HUES6 (cell line): Measurements from ENCODE around the gene HGFAC.
A peak's percentile ranks its signal among the peaks of the same experiment; 100 is the strongest.

ENCODE experiments used
- H3K27ac ChIP-seq: 2 replicates; pipeline ENCODE4 v1.7.0; 2013; ENCODE audit warnings: low read depth, mild to moderate bottlenecking, low read length, inconsistent platforms
- H3K27me3 ChIP-seq: 2 replicates; pipeline ENCODE4 v1.6.1; 2013; ENCODE audit warnings: low read length; ENCODE audit not compliant: control insufficient read depth, insufficient read depth
- H3K36me3 ChIP-seq: 2 replicates; pipeline ENCODE4 v1.6.1; 2013; ENCODE audit warnings: low read length; ENCODE audit not compliant: control insufficient read depth, insufficient read depth
- H3K4me1 ChIP-seq: 2 replicates; pipeline ENCODE4 v1.6.1; 2013; ENCODE audit warnings: low read length; ENCODE audit not compliant: control insufficient read depth, insufficient read depth
- H3K4me3 ChIP-seq: 2 replicates; pipeline ENCODE4 v1.5.1; 2013; ENCODE audit warnings: low read depth, low read length
- H3K9ac ChIP-seq: one replicate; pipeline ENCODE4 v1.6.1; 2013; ENCODE audit warnings: mild to moderate bottlenecking, low read length
- H3K9me3 ChIP-seq: 2 replicates; pipeline ENCODE4 v1.6.1; 2013; ENCODE audit warnings: low read depth, low read length; ENCODE audit not compliant: control insufficient read depth, insufficient read depth

Gene HGFAC

DNA sequence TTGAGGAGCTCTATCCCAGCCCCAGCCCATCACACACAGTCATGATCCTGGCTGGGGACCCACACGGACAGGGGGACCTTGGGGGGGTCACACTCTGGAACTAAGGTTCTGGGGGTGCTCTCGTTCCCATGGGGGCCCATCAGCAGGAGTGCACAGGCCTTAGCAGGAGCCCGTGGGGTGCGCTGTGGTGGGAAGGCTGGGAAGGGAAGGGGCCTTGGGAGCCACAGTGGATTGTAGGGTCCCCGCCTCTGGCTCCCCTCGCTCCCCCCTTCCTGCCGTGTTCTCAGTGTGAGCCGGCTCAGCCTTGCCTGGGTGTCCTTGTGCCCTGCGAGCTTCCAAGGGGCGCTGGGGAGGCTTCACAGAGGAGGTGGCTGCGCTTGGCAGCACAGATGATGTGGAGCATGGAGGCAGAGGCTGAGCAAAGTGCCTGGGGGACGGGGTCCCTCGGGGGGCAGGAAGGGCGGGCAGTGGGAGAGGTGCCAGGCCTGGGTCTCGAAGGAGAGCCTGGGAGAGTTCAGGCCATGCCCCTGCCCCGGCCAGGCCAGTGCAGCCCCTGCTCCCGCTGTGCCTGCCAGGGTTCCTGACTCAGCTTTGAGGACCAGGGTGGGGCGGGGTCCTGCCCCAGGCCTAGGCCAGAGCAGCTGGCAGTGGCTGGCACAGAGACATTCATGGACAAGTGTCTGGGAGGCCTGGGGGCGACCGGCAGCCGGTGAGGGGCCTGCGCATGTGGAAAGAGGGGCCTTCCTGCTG lies 5.5 kb upstream of the HGFAC start:
- Histone ChIP-seq H3K9ac (no peak overlapping the region), H3K27me3 (no peaks in the 10 kb centered on the region), H3K36me3 (no peaks in the 10 kb centered on the region; the same call in 1 of the 2 replicates), H3K4me1 (peaks cover 4% of the 10 kb centered on the region; the same call in 1 of the 2 replicates), H3K27ac (peak overlapping the region; percentile 32; the same call in 1 of the 2 replicates), H3K9me3 (no peaks in the 10 kb centered on the region), H3K4me3 (no peak overlapping the region)

DNA sequence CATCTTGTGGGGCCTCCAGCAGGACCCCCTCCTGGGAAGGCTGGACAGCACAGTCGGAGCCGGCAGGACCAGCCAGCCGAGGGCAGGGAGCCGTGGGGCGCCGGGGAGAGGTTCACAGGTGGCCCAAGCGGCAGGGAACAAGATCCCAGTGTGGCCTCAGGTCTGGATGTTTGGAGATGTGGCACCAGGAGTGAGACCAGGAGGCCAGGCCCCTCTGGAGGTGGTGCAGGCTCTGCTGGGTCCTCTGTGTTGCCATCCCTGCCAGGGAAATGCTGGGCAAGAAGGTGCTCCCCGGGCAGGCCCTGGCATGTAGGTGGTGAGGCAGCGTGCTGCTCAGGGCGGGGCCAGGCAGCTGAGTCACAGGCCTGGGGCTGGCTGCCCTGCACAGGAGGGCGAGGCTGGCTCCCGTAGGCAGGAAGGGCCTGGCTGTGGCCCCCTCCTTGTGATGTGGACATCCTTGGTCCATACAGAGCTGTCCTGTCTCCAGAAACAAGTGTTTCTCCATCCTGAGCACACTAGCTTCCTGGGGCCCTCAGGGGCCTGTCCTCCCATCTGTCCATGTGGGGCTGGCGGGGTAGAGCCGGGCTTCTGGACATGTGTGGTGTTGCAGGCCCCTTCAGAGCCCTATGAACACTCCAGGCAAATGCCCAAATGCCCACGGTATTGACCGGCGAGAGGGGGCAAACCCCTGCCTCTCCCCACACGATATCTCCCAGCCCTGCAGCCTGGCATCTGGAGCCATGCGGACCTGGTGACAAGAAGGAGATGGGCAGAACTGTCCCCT lies 4.8 kb upstream of the HGFAC start:
- H3K36me3 ChIP-seq = no peaks in the 10 kb centered on the region
- H3K4me3 ChIP-seq = no peak overlapping the region
- peaks cover 4% of the 10 kb centered on the region; the same call in 1 of the 2 replicates for H3K4me1 ChIP-seq
- no peaks in the 10 kb centered on the region for H3K27me3 ChIP-seq
- no peaks in the 10 kb centered on the region for H3K9me3 ChIP-seq
- peak overlapping the region; percentile 32; the same call in 1 of the 2 replicates for H3K27ac ChIP-seq
- H3K9ac ChIP-seq = no peak overlapping the region

DNA sequence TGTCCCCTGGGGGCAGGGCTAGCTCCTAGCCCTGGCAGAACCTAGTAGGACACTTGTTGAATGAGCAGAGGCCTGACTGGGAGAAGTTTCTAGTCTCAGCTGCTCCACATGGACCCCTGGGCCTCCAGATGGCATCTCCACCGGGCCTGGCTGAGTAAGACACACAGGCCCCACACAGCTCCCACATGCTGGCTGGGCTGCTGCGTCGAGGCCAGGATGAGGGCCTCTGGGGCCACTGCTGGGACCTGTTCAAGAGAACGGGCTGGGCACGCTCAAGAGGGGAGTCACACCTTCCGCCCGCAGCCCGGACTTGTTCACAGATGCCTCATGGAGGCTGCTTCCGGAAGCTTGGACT lies 4.2 kb upstream of the HGFAC start:
- Histone ChIP-seq H3K4me1 (peaks cover 4% of the 10 kb centered on the region; the same call in 1 of the 2 replicates), H3K36me3 (no peaks in the 10 kb centered on the region), H3K27me3 (no peaks in the 10 kb centered on the region), H3K27ac (no peak overlapping the region), H3K9ac (no peak overlapping the region), H3K4me3 (no peak overlapping the region), H3K9me3 (no peaks in the 10 kb centered on the region)

DNA sequence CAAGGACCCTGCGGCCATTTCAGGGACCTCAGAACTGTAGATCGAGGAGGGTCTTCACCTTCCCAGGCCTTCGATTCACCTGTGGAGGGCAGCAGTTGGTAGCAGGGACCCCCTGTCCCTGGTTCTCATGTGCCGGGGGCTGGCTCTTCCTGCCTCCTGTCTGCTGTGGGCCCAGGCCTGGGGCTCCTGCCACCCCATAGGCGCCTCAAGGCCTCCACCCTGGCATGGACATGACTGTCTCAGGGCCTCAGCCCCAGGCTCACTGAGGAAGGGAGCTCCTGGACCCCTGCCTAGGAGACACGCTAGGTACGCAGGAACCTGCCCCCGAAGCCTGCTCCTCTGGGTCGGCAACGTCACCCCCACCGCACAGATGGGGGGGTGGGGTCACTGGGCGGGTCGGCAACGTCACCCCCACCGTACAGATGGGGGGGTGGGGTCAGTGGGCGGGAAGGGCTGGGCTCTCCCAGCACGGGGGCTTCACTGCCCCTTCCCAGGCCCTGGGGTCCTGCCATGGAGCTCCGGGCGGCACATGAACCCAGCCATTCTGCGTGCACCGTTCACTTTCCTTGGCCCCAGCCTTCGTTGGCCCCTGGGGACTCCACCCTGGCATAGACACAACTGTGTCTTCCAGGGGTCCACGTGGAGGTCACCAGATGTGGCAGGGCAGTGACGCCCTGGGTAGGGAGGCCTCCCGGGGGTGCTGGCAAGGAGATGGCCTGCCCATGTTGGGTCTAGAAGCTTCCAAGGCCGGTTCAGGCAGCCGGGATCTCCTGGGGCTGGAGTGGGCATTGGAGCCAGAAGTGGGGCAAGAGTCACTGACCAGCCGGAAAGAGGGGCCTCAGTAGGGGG lies 3.5 kb upstream of the HGFAC start:
- no peak overlapping the region for H3K9ac ChIP-seq
- peaks cover 4% of the 10 kb centered on the region; the same call in 1 of the 2 replicates for H3K4me1 ChIP-seq
- H3K4me3 ChIP-seq = no peak overlapping the region
- no peaks in the 10 kb centered on the region for H3K36me3 ChIP-seq
- H3K27ac ChIP-seq = no peak overlapping the region
- no peaks in the 10 kb centered on the region for H3K9me3 ChIP-seq
- no peaks in the 10 kb centered on the region for H3K27me3 ChIP-seq

DNA sequence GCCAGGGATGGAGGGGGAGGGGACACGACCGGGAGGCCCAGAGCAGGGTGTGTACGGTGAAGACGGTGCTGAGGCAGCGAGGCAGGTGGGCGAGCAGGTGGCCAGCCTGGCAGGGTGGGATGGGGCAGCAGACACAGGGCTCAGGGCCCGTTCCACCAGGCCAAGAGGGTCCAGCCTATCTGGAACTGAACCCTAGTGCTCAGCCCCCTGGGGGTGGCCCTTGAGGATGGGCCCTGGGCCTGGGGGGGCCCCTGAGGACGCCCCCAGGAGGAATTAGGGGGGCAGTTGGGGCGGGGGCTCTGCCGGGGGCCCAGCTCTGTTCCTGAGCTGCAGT lies 3.0 kb upstream of the HGFAC start:
- Histone ChIP-seq H3K9ac (no peak overlapping the region), H3K4me1 (peaks cover 4% of the 10 kb centered on the region; the same call in 1 of the 2 replicates), H3K27ac (no peak overlapping the region), H3K9me3 (no peaks in the 10 kb centered on the region), H3K27me3 (no peaks in the 10 kb centered on the region), H3K36me3 (no peaks in the 10 kb centered on the region), H3K4me3 (no peak overlapping the region)

DNA sequence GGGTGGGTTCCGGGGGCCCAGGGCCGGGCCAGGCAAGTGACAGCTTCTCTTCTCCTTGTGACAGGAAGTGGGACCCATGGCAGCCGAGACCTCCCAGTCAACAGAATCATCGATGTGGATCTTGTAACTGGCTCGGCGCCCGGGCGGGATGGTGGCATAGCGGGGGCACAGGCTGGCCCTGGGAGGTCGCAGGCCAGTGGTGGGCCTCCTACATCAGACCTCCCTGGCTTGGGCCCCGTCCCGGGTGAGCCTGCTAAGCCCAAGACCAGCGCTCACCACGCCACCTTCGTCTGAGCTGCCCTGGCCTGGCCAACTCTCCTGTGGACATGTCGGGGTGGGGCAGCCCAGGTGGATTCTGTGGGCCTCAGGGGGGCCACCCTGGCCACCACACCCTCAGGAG lies 2.4 kb upstream of the HGFAC start:
- Histone ChIP-seq H3K9ac (no peak overlapping the region), H3K27ac (no peak overlapping the region), H3K9me3 (no peaks in the 10 kb centered on the region), H3K36me3 (no peaks in the 10 kb centered on the region), H3K4me1 (peaks cover 4% of the 10 kb centered on the region; the same call in 1 of the 2 replicates), H3K4me3 (no peak overlapping the region), H3K27me3 (no peaks in the 10 kb centered on the region)

DNA sequence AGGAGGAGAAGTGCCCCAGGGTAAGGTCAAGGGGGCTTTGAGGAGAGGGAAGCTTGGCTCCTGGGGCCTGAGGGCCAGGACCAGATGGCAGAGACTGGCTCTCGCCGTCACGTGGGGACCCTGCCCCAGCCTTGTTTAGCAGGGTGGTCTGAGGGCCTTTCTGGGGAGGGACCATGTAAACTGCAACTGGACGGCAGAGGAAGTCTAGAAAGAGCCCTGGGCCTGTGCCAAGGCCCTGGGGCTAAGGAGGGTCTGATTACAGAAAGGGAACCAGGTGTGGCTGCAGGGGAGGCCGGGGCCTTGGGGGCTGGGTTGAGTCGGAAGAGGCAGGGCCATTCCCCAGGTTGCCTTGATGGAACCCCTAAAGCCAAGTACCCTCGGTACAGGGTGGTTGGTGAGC lies 1.8 kb upstream of the HGFAC start:
- no peaks in the 10 kb centered on the region for H3K36me3 ChIP-seq

DNA sequence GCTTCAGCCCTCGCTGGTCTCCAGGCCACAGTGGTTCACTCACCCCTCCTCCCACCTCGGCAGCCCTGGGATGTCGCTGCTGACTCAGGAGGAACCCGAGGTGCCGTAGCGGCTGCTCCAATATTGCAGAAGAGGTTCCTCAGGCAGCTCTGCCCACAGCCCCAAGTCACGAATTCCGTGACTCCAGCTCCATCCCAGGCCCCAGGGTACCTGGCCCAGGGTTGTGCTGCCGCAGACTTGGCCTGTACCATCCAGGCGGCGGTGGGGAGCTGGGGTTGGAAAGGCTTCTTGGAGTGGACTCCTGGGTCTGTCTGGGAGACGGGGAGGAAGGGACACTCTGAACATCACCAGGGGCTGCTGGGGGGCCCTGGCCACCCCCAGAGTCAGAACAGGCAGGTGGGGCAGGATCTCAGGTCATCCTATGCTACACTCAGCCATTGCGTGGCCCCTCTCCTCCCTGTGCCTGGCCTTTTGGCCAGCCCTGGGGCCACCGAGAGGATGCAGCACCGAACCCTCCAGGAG lies 728 bp upstream of the HGFAC start:
- no peaks in the 10 kb centered on the region; the same call in 1 of the 2 replicates for H3K4me1 ChIP-seq
- no peak overlapping the region for H3K9ac ChIP-seq
- H3K36me3 ChIP-seq = no peaks in the 10 kb centered on the region
- no peak overlapping the region for H3K4me3 ChIP-seq
- no peaks in the 10 kb centered on the region for H3K27me3 ChIP-seq
- no peak overlapping the region for H3K27ac ChIP-seq
- no peaks in the 10 kb centered on the region for H3K9me3 ChIP-seq

More for the DNA sequence above, 1.8 kb upstream of the HGFAC start:
- no peaks in the 10 kb centered on the region for H3K9me3 ChIP-seq
- no peak overlapping the region for H3K9ac ChIP-seq
- no peaks in the 10 kb centered on the region for H3K27me3 ChIP-seq
- H3K27ac ChIP-seq = no peak overlapping the region
- peaks cover 2% of the 10 kb centered on the region; the same call in 1 of the 2 replicates for H3K4me1 ChIP-seq
- H3K4me3 ChIP-seq = no peak overlapping the region

DNA sequence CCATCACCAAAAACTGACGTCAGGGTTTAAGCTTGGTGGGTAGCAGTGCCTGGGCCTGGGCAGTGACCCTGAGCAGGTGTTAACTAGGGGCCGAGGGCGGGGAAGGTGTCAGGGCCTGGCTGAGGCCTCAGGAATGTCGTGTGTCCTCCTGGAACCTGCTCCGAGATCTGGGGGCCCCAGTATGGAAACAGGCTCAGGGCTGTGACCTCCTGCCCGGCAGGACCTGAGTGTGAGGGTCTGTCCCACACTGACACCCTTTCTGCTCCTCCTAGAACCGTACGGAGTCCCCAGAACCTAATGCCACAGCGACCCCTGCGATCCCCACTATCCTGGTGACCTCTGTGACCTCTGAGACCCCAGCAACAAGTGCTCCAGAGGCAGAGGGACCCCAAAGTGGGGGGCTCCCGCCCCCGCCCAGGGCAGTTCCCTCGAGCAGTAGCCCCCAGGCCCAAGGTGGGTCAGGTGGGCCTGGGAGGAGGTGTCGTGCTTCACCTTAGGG lies 741 bp downstream of the HGFAC start:
- H3K9me3 ChIP-seq = no peaks in the 10 kb centered on the region
- no peak overlapping the region for H3K27ac ChIP-seq
- H3K9ac ChIP-seq = no peak overlapping the region
- no peaks in the 10 kb centered on the region for H3K27me3 ChIP-seq
- no peaks in the 10 kb centered on the region for H3K4me1 ChIP-seq
- H3K36me3 ChIP-seq = no peaks in the 10 kb centered on the region
- H3K4me3 ChIP-seq = no peak overlapping the region

DNA sequence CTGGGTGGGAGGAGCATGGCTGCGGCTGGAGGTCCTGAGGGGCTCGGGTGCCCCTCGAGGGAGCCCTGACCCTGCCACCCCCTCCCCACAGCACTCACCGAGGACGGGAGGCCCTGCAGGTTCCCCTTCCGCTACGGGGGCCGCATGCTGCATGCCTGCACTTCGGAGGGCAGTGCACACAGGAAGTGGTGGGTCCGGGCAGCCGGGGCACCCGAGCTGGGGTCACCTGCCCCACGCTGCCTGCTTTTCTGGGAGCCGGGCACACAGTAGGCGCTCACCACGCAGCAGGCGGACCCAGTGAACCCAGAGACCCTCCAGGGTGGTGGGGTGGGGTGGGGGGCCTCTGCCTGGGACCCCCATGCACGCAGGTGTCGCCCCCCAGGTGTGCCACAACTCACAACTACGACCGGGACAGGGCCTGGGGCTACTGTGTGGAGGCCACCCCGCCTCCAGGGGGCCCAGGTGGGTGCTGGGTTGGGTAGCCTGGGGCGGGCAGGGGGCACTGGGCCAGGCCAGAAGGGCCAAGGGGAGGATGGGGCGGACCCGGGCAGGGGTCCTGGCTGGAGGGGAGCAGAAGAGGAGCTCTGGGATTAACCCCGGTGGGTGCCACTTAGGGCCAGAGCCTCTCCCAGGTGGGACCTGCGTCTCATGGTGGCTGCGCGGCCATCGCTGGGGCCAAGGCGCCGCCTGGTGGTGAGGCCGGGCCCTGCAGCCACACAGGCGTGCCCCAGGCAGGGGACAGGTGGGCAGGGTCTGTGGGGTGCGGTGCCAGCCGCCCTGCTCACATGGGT lies 1.4 kb downstream of the HGFAC start:
- Histone ChIP-seq H3K36me3 (no peaks in the 10 kb centered on the region), H3K4me1 (no peaks in the 10 kb centered on the region), H3K4me3 (no peak overlapping the region), H3K27ac (no peak overlapping the region), H3K27me3 (no peaks in the 10 kb centered on the region), H3K9ac (no peak overlapping the region), H3K9me3 (no peaks in the 10 kb centered on the region)
